OCI-M1 (cell line): ENCODE measurements around the gene ANKRD13A.
"Not testable (repeated sequence)": the region's sequence is repeated elsewhere in the genome, so short reads cannot be mapped to it uniquely, and the experiment has no call there.

Experiments used
- DNase-seq: peaks from one replicate; lab custom pipeline; 2025; lab: John Stamatoyannopoulos, UW

Gene ANKRD13A

DNA sequence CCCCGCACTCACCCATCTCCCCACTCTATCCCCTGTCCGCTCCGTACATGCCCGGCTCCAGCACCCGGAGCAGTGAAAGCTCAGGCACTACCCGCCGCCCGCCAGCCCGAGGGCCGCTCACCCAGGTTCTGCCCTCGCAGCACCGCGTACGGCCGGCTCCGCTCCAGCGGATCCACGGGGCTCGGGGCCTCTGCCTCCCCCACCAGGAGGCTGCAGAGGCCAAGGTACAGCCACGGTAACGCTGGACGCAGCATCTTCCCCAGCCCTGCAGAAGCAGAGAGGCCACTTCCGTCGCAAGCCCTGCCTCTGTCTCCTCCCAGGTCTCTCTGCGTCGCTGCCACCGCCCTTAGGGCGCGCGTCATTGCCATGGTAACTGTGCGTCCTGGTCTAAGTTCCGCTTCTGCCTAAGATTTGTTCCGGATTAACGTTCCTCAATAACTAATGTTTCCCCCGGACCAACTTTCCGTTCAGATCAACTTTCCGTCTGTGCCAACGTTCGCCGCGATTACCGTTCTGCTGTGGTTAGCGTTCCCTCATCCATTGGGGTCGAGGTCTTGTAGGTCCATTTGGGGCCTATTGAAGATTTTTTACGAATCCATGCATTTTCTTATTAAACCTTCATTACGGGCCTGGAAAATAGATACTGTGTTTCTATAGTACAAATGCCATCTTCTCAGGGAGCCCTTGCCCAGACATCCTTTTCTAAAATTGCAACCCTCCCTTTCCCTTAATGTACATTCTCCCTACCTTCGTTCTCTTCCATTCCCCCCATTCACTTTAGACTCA lies 49.2 kb downstream of the ANKRD13A start, which contains the start of gene C12orf76:
TSS of gene C12orf76 (minus strand) at position 281 of the 786 bp plus-strand sequence. CDS start at position 254, 27 bp downstream.
- peak; percentile 99 for DNase-seq

DNA sequence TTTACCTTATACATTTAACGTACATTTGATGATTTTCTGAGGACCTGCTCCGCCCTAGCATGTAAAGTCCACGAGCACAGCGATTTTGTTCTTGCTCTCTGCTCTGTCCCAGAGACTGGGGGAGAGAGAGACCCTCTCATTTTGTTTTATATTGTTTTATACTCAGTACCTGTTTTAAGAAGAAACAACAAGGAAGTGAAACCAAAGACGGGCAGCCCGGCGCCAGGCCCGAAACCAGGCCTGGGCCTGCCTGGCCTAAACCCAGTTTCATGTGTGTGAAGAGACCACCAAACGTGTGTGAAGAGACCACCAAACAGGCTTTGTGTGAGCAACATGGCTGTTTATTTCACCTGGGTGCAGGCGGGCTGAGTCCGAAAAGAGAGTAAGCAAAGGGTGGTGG lies 49.8 kb downstream of the ANKRD13A start:
- not testable (repeated sequence) for DNase-seq

DNA sequence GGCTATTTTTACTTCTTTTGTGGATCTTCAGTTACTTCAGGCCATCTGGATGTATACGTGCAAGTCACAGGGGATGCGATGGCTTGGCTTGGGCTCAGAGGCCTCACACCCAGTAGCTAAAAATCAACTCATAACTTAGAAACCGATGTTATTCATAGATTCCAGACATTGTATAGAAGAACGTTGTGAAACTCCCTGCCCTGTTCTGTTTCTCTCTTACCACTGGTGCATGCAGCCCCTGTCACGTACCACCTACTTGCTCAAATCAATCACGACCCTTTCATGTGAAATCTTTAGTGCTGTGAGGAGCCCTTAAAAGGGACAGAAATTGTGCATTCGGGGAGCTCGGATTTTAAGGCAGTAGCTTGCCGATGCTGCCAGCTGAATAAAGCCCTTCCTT lies 50.4 kb downstream of the ANKRD13A start:
- not testable (repeated sequence) for DNase-seq

DNA sequence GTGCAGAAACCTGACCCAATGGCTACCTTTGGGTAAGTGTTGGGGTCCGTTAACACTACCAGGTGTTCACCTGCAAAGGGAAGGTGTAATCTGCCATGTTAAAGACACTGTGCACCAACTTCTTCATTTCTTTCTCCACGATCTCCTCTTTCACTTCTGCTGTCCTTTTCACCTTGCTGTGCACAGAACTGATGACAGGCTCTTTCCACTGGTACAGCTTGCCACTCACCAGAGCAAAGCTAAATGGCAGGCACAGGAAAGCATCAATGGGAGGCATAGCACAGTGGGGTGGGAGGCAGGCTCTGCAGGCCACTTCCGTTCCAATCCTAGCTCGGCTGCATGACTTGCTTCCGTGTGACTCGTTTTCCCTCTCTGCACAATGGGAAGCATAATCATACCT lies 51.7 kb downstream of the ANKRD13A start:
- no peak for DNase-seq

DNA sequence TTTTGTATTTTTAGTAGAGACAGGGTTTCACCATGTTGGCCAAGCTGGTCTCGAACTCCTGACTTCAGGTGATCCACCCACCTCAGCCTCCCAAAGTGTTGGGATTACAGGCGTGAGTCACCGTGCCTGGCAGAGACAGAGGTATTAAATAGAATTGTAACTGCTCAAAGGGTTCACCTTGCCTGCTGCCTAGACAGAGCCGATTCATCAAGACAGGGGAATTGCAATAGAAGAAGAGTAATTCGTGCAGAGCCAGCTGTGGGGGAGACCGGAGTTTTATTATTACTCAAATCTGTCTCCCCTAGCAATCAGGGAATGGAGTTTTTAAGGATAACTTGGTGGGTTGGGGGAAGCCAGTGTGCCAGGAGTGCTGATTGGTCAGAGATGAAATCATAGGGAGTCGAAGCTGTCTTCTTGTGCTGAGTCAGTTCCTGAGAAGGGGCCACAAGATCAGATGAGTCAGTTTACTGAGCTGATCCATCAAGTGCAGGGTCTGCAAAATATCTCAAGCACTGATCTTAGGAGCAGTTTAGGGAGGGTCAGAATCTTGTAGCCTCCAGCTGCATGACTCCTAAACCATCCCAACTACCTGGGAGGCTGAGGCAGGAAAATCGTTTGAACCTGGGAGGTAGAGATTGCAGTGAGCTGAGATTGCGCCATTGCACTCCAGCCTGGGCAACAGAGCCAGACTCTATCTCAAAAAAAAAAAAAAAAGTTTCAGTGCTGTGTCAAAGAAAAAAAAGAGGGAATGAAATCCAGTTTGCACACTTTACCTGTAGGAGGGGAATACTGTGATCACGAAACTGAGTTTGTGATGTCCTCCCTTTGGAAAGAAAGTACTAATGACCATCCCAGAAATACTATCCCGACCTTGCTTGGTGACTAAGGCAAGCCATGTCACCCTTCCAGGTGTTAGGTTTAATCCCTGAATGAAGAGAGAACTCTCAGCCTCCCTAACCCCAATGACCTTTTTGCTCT lies 56.4 kb downstream of the ANKRD13A start:
- peak; percentile 65 for DNase-seq

DNA sequence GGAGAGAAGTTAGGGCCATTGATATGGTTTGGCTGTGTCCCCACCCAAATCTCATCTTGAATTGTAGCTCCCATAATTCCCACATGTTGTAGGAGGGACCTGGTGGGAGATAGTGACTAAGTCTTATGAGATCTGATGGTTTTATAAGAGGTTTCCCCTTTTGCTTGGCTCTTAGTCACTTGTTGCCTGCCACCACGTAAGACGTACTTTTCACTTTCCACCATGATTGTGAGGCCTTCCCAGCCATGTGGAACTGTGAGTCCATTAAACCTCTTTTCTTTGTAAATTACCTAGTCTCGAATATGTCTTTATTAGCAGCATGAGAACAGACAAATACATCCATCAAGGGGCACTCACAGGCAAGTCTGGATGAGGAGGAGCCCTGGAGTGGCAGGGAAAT lies 57.4 kb downstream of the ANKRD13A start:
- not testable (repeated sequence) for DNase-seq

DNA sequence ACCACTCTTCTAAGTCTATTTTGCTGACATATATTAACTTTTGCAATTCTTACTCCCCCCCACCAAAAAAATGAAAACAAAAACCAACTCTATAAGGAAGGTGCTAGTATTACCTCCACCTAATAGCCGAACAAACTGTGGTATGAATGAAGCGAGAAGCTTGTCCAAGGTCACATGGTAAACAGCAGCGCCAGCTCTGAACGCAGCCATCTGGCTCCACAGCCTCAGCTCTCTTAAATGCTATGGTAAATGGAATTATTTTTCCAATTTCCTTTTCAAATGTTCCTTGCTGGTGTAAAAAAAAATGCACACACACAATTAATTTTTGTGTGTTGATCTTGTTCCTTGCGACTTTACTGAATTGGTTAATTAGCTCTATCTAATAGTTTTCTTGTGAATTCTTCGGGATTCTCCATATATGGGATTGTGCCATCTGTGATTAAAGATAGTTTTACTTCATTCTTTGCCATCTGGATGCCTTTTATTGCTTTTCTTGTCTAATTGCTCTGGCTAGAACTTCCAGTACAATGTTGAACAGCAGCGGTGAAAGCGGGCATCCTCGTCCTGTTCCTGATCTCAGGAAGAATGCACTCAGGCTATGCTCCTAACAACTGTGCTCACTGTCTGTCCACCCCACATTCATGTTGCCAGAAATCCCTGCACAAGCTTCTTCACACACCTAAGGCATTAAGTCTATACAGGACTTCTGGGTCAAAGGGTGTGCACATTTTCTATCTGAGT lies 59.8 kb downstream of the ANKRD13A start:
- DNase-seq, result no peak

DNA sequence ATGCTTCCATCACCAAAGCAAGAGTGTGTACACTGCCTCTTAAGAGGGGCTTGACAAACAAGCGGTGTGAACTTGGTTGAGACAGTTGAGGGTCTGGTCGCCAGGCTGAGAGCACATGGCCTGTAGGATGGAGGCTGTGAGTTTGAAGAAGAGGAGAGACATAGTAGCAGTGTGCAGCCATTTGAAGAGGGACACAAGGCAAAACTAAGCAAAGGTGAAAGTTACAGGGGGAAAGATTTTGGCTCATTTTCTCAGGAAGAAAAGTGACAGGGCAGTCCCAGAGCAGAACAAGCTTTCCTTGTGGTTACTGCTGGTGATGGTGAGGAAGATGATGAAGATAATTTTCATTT lies 60.4 kb downstream of the ANKRD13A start:
- DNase-seq, result no peak

DNA sequence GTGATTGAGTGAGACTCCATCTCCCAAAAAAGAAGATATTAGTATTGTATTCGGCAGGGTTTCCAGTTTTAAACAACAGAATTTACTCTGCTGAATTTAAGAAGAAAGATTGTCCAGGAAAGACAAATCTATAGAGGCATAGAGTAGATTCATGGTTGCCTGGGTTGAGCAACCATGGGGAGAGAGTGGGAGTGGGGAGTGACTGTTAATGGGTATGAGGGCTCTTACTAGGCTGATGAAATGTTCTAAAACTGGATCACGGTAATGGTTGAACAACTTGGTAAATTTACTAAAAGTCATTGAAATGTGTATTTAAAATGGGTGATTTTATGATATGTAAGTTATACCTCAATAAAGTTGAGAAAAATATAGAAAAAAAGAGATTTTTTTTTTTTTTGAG lies 63.0 kb downstream of the ANKRD13A start:
- no peak for DNase-seq

DNA sequence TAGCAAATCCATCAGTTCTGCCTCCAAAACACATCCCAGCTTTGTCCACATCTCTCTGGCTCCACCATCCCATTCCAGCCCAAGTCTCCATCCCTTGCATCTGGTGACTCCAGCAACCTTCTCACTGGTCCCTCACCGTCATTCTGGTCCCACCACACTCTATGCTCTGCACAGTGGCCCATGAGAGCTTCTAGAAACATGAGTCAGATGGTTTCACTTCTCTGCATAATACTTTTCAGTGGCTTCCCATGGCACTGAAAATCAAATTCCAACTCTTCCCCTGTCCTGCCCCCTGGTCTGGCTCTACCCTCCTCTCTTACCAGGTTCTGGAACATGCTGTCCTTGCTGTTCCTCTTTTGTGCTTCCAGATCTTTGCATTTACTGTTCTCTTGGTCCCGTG lies 66.3 kb downstream of the ANKRD13A start:
- DNase-seq, result no peak

DNA sequence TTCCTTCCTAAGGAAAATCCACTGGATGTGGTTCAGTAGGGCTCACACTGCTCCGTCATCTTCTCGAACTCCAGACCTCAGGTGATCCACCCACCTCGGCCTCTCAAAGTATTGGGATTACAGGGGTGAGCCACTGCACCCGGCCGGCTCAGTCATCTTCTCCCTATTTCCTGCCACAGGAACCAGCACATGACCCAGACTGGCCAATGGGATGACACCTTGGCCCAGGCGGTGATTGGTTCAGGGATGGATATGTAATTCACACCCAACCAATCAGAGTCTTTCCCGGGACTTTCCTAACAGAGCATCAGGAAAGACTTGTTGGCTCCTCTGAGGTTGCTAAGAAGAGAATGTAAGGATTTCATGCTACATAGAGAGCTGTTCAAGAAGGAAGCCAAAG lies 68.3 kb downstream of the ANKRD13A start:
- DNase-seq, result no peak

DNA sequence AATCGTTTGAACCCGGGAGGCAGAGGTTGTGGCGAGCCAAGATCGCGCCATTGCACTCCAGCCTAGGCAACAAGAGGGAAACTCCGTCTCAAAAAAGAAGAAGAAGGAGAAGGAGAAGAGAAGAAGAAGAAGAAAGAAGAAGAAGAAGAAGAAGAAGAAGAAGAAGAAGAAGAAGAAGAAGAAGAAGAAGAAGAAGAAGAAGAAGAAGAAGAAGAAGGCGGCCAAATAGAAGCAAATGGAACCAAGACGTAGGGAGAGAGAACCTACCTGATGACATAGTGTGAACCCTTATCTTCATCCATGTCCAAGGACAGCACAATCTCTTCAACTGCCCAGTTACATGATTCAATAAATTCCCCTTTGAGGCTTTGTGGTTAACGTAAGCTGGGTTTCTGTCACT lies 68.9 kb downstream of the ANKRD13A start:
- not testable (repeated sequence) for DNase-seq

DNA sequence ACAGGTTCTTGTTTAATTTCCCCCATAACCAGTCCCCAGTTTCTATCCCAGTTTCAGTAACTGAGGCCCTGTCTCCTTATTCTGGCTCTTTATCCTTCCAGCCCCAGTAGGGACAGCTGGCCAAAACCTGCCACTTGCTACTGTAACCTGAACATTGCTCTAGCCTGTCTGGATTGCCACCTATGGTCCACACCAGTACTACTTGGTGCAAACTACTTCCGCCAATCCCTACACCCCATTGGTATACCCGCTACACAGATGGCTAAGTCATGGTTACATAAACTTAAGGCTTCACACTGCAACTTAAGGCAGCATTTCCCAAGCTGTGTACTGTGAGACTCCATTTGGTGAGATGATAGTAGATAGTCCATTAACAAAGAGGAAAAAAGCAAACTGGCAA lies 69.4 kb downstream of the ANKRD13A start:
- no peak for DNase-seq

DNA sequence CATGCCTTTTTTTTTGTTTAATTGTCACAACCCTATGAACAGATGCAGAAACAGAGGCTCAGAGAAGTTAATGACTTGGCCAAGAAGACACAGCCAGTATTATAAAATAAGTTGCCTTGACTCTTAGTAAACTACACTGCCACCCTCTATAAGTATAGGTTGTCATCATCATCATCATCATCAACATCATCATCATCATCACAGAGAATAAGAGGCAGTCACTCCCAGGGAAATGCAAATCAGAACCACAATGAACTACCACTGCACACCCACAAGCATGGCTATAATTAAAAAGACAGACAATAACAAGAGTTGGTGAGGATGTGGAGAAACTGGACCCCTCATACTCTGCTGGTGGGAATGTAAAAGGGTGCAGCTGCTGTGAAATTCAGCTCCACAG lies 72.3 kb downstream of the ANKRD13A start:
- no peak for DNase-seq

DNA sequence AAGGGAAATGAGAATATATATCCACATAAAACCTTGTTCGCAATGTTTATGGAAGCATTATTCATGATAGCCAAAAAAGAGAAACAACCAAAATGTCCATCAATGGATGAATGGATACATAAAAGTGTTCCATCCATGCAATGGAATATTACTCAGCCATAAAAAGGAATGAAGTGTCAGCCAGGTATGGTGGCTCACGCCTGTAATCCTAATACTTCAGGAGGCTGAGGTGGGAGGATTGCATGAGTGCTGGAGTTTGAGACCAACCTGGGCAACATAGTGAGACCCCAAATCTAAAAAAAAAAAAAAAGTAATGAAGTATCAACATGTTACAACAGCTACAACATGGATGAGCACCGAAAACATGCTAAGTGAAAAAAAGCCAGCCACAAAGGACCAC lies 72.7 kb downstream of the ANKRD13A start:
- DNase-seq, result no peak

DNA sequence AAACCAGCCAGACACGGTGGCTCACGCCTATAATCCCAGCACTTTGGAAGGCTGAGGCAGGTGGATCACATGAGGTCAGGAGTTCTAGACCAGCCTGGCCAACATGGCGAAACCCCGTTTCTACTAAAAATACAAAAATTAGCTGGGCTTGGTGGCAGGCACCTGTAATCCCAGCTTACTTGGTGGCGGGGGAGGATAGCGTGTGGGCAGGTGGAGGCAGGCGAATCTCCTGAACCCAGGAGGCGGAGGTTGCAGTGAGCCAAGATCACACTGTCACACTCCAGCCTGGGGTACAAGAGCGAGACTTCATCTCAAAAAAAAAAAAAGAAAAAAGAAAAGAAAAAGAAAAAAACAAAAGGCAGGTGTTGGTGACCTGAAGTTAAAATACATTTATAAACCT lies 73.4 kb downstream of the ANKRD13A start:
- not testable (repeated sequence) for DNase-seq

DNA sequence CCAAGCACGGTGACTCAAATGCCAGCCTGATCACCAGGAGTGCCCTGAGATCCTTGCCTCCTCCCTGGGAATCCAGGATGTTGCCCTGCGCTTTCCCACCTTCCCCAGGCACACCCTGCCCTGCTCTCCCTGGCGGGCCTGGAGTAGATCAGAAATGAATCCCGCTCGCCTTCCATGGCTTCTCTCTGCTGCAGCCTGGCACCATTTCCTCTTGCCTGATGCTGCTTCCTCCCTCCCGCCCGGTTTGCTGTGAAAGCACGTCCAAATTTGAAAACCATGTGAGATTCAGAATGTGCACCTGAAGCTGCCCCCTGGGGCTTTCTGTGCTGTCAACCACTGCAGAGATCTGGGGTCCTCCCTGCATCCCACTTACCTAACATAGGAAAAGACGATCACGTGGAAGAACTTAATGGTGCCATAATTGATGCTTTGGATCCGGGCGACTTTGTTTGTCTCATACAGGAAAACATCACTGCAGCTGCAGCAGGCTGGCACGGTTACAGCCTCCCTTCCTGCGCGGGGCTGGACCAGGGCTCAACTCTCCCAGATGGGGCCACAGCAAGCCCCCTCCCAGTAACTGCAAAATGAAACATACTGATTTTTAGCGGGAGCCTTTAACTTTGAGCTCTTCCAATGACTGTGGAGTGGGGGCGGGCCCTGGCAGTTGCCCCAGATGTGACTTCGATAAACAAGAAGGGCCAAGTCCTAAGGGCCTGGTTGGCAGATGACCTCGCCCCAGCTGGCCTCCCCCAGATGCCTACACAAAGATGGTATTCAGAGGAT lies 74.0 kb downstream of the ANKRD13A start:
- DNase-seq, result peak; percentile 31

DNA sequence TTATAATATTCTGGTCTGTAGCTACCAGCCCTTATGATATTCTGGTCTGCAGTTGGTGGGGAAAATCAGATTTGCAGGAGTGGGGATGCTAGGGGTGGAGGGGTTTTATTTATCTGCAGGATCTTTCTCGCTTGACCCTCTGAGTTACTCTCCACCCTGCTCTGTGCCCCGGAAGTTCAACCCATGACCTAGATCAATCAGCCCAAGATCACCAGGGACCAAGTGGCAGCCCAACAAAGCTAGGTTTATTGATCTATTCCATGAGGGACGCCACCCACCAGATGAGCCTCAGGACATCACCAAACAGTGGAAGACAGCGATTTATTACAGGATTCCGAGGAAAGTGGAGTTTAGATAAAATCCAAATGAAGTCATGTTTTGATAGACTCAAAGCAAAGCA lies 74.9 kb downstream of the ANKRD13A start:
- no peak for DNase-seq

DNA sequence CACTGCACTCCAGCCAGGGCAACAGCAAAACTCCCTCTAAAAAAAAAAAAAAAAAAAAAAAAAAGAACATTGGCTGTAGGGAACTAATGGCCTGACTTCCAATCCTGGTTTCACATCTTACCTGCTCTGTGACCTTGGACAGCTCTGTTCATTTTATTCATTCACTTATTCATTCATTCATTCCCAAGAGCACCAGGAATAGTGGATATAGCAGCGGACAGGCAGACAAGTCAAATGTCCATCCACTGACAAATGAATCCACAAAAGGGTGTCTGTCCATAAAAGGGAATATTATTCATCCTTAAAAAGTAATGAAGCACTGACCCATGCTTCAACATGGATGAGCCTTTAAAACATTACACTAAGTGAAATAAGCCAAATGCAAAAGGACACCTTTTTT lies 76.7 kb downstream of the ANKRD13A start:
- no peak for DNase-seq

DNA sequence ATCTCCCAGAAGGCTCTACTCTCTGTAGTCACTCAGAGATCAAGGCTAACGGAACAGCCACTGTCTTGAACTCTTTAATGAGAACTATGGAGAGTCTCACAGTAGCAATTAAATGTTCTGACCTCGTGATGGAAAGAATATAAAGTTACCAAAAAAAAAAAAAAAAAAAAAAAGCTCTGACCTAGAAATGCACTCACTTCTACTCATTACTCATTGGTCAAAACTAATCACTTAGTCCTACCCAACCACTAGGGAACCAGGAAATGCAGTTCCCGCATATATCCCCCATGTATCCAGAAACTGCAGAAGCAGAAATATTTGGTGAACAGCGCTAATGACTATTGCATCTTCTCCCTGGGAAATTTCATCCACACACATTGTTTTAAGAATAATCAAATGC lies 78.6 kb downstream of the ANKRD13A start:
- no peak for DNase-seq
